WTC11 (cell line): Measurements from ENCODE around the gene SPATA22.

Experiments
- CTCF ChIP-seq: fragments of 200-600 bp; IDR thresholded peaks from 2 replicates; pipeline ENCODE4 v1.8.0; 2022; ENCODE audit warnings: antibody characterized with exemption
- JUN ChIP-seq: sonication (generic); formaldehyde crosslinking; IDR thresholded peaks from 2 replicates; pipeline ENCODE4 v1.8.0; 2023; ENCODE audit warnings: mild to moderate bottlenecking, missing genetic modification reagents
- TCF7 ChIP-seq: sonication (generic); formaldehyde crosslinking; IDR thresholded peaks from 2 replicates; pipeline ENCODE4 v1.8.0; 2022; ENCODE audit warnings: mild to moderate bottlenecking, low read depth, missing genetic modification reagents, moderate library complexity
- TF ChIP-seq, protein P1 (sequence below): sonication (generic); formaldehyde crosslinking; IDR thresholded peaks from 2 replicates; pipeline ENCODE4 v1.8.1; 2022; ENCODE audit warnings: low read depth, missing genetic modification reagents, borderline replicate concordance
- TF ChIP-seq, protein P2 (sequence below): sonication (generic); formaldehyde crosslinking; IDR thresholded peaks from 2 replicates; pipeline ENCODE4 v1.8.1; 2023; ENCODE audit warnings: mild to moderate bottlenecking, missing genetic modification reagents, moderate library complexity

DNA sequence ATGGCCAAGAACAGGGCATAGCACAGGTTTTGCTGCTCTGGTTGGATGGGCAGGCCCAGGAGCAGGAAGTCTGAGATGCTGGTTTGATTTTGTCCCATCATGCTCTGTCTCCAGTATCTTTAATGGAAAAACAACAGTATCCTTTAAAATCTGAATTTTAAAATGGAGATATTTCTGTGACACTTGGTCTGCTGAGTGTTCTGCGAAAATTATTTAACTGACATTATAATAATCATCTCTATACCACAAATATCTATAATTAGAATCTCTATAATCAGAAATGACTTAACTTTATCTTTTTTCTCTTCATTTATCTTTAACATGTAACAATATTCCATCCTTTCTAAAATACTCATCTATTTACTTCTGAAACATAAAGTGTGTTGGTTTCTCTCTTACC is 73.3 kb downstream of the SPATA22 start, which contains the start of gene OR1E1:
- TF ChIP-seq, protein P1, sequence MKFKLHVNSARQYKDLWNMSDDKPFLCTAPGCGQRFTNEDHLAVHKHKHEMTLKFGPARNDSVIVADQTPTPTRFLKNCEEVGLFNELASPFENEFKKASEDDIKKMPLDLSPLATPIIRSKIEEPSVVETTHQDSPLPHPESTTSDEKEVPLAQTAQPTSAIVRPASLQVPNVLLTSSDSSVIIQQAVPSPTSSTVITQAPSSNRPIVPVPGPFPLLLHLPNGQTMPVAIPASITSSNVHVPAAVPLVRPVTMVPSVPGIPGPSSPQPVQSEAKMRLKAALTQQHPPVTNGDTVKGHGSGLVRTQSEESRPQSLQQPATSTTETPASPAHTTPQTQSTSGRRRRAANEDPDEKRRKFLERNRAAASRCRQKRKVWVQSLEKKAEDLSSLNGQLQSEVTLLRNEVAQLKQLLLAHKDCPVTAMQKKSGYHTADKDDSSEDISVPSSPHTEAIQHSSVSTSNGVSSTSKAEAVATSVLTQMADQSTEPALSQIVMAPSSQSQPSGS = no peak
- TF ChIP-seq JUN (CRISPR knock-in tag) (no peak), CTCF (no peak), TCF7 (CRISPR knock-in tag) (no peak)
- TF ChIP-seq, protein P2, sequence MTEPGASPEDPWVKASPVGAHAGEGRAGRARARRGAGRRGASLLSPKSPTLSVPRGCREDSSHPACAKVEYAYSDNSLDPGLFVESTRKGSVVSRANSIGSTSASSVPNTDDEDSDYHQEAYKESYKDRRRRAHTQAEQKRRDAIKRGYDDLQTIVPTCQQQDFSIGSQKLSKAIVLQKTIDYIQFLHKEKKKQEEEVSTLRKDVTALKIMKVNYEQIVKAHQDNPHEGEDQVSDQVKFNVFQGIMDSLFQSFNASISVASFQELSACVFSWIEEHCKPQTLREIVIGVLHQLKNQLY (CRISPR knock-in tag) = no peak
